ENCODE results near the gene SLC17A7.

- TF ChIP-seq ZBTB7A (IDR thresholded peaks at IDR 0.05; ENCODE audit: borderline replicate concordance, control insufficient read depth, low read depth, low read length) (no peak), EGR1 (conservative IDR thresholded peaks at IDR 0.05) (no peak), MAZ (CRISPR knock-in tag; conservative IDR thresholded peaks at IDR 0.05 in 1 of 2, IDR thresholded peaks at IDR 0.05 in 1 of 2) (no peak), TCF7 (IDR thresholded peaks at IDR 0.05; ENCODE audit: borderline replicate concordance) (no peak), NR1H2 (CRISPR knock-in tag; IDR thresholded peaks at IDR 0.05) (no peak), RFX5 (IDR thresholded peaks at IDR 0.05; ENCODE audit: low read depth, low read length) (no peak), NBN (IDR thresholded peaks at IDR 0.05; ENCODE audit: low read depth) (no peak), KLF1 (tag; IDR thresholded peaks at IDR 0.05) (no peak)
Measured at GRCh38 chr19:49461656-49462055, 20.3 kb upstream of the SLC17A7 start.
